ENCODE data around the gene CTNNA3.

DNA sequence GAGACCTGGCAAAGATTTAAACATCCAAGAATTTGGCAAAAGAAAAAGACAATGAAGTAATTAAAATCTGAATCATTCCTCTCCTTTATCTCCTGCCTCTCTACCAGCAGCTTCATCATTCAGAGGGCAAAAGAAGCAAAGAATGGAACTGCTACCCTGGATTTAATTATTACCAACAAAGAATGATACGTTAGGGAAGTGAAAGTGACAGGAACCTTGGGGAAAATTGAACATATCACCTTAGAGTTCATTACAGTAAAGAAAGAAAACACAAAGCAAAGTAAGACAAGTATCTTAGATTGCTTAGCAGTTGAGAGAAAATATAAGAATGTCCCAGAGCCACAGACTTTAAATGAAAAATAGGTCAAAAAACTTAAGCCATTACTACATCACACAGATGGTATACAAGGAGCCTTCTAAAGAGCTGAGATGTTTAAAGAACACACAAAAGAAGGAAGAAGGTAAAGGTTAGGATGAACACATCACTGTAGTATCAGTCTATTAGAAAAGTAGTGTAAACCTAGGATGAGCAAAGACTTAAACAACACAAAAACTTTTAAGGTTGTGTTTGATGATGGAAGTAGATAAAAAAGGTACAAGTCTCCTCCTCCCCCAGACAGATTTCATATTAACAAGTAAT is 17.5 kb downstream of the CTNNA3 start:
- TF ChIP-seq, protein P1, sequence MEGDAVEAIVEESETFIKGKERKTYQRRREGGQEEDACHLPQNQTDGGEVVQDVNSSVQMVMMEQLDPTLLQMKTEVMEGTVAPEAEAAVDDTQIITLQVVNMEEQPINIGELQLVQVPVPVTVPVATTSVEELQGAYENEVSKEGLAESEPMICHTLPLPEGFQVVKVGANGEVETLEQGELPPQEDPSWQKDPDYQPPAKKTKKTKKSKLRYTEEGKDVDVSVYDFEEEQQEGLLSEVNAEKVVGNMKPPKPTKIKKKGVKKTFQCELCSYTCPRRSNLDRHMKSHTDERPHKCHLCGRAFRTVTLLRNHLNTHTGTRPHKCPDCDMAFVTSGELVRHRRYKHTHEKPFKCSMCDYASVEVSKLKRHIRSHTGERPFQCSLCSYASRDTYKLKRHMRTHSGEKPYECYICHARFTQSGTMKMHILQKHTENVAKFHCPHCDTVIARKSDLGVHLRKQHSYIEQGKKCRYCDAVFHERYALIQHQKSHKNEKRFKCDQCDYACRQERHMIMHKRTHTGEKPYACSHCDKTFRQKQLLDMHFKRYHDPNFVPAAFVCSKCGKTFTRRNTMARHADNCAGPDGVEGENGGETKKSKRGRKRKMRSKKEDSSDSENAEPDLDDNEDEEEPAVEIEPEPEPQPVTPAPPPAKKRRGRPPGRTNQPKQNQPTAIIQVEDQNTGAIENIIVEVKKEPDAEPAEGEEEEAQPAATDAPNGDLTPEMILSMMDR (IDR thresholded peaks at IDR 0.05): no peak
- TF ChIP-seq POLR2A (IDR thresholded peaks at IDR 0.05): no peak
